Neural progenitor cell (in vitro differentiated cells): ENCODE results near the gene OS9.
"Not testable (repeated sequence)": the region's sequence is repeated elsewhere in the genome, so short reads cannot be mapped to it uniquely, and the experiment has no call there.

ENCODE experiments used
- EZH2 ChIP-seq: fragments of 200-600 bp; sonication (generic); IDR thresholded peaks from 2 replicates; pipeline ENCODE4 v1.6.1; 2017; ENCODE audit warnings: antibody characterized with exemption, mild to moderate bottlenecking, moderate library complexity
- EZH2phosphoT487 ChIP-seq: fragments of 200-600 bp; sonication (generic); IDR thresholded peaks from 2 replicates; pipeline ENCODE4 v1.6.1; 2017; ENCODE audit warnings: antibody characterized with exemption
- TF ChIP-seq, protein P1 (sequence below): fragments of 200-600 bp; sonication (generic); IDR thresholded peaks from 2 replicates; pipeline ENCODE4 v1.5.1; 2017; ENCODE audit warnings: antibody characterized with exemption, mild to moderate bottlenecking

DNA sequence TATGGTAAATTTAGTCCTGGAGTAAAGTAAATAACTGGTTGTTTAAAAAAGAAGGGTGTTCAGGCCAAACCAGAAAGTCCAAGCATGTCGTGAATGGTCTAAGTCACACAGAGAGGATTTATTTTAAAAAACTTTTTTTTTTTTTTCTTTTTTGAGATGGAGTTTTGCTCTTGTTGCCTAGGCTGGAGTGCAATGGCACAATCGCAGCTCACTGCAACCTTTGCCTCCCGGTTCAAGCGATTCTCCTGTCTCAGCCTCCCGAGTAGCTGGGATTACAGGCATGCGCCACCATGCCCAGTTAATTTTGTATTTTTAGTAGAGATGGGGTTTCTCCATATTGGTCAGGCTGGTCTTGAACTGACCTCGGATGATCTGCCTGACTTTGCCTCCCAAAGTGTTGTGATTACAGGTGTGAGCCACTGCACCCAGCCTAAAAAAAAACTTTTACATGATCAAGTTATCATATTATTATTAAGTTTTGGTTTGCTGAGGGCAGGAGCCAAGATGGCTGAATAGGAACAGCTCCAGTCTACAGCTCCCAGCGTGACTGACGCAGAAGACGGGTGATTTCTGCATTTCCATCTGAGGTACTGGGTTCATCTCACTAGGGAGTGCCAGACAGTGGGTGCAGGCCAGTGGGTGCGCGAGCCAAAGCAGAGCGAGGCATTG, 47.8 kb upstream of the OS9 start:
- TF ChIP-seq EZH2, EZH2phosphoT487: not testable (repeated sequence)
- TF ChIP-seq, protein P1, sequence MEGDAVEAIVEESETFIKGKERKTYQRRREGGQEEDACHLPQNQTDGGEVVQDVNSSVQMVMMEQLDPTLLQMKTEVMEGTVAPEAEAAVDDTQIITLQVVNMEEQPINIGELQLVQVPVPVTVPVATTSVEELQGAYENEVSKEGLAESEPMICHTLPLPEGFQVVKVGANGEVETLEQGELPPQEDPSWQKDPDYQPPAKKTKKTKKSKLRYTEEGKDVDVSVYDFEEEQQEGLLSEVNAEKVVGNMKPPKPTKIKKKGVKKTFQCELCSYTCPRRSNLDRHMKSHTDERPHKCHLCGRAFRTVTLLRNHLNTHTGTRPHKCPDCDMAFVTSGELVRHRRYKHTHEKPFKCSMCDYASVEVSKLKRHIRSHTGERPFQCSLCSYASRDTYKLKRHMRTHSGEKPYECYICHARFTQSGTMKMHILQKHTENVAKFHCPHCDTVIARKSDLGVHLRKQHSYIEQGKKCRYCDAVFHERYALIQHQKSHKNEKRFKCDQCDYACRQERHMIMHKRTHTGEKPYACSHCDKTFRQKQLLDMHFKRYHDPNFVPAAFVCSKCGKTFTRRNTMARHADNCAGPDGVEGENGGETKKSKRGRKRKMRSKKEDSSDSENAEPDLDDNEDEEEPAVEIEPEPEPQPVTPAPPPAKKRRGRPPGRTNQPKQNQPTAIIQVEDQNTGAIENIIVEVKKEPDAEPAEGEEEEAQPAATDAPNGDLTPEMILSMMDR, result not testable (repeated sequence)
